Kidney (tissue), 14 donors: ENCODE measurements around the gene FBXO4. TPM values are rescaled to one million over a fixed set of nuclear protein-coding genes. Genes with fewer than 3 reads are reported as not detected.

ENCODE experiments used
- DNase-seq, 5 donors: peaks; one replicate each; pipeline ENCODE4 v3.0.0-alpha.2; 2013 to 2020
- FAIRE-seq: peaks from 2 replicates; lab custom pipeline; 2012; peaks lifted over from hg19 to GRCh38; lab: Jason Lieb, UNC
- H3K27ac ChIP-seq, 2 donors: one replicate each; pipeline ENCODE4 v1.7.0; 2013; ENCODE audit warnings: low read depth in 2 of 2, low read length in 2 of 2, inconsistent platforms in 1 of 2
- H3K27me3 ChIP-seq: one replicate; pipeline ENCODE4 v1.7.1; 2013; ENCODE audit warnings: low read length, inconsistent platforms; ENCODE audit not compliant: control insufficient read depth, insufficient read depth
- H3K36me3 ChIP-seq, 3 donors: one replicate each; pipeline versions ENCODE4 v1.7.0 to v1.7.1; 2013; ENCODE audit warnings: low read length in 3 of 3, control low read depth in 1 of 3, inconsistent platforms in 1 of 3; ENCODE audit not compliant: insufficient read depth in 3 of 3, control insufficient read depth in 2 of 3
- H3K4me1 ChIP-seq, 3 donors: one replicate each; pipeline versions ENCODE4 v1.7.0 to v1.7.1; 2013; ENCODE audit warnings: low read length in 3 of 3, inconsistent platforms in 1 of 3, low read depth in 1 of 3; ENCODE audit not compliant: control insufficient read depth in 2 of 3, insufficient read depth in 2 of 3
- H3K4me3 ChIP-seq, 3 donors: one replicate each; pipeline versions ENCODE4 v1.7.0 to v1.8.1; 2013; ENCODE audit warnings: low read length in 3 of 3, control low read depth in 1 of 3, inconsistent platforms in 1 of 3
- H3K9ac ChIP-seq, 3 donors: one replicate each; pipeline versions ENCODE4 v1.7.0 to v1.7.1; 2013; ENCODE audit warnings: low read length in 3 of 3, control low read depth in 1 of 3, inconsistent platforms in 1 of 3
- H3K9me3 ChIP-seq, 3 donors: one replicate each; pipeline versions ENCODE4 v1.7.0 to v1.7.1; 2013; ENCODE audit warnings: low read length in 3 of 3, control low read depth in 1 of 3, inconsistent platforms in 1 of 3; ENCODE audit not compliant: control insufficient read depth in 2 of 3, insufficient read depth in 1 of 3
- CTCF ChIP-seq: IDR thresholded peaks from 3 replicates; pipeline ENCODE4 v1.5.1; 2012; ENCODE audit warnings: mild to moderate bottlenecking, moderate library complexity, borderline replicate concordance; ENCODE audit not compliant: insufficient read depth; ENCODE audit errors: extremely low read depth
- intact Hi-C: fragments of 100-400 bp; cut with DNase I; formaldehyde crosslinking; loops from one replicate; pipeline ENCODE4 v1.11.1; 2022
- polyA plus RNA-seq: library from polyadenylated mRNA; stranded (reverse); fragments of 350-450 nt; fragmentation: Illumina TruSeq; extraction: RNeasy Lipid Tissue Mini Kit (QIAGEN cat#74804); gene quantifications from one replicate; pipeline ENCODE4 v1.2.3, GENCODE V29; 2014; ENCODE audit warnings: low read depth, low replicate concordance; ENCODE audit not compliant: insufficient read depth
- total RNA-seq: library from RNA; stranded (reverse); fragmentation: NEBNext Ultra II Directional; extraction: Animal tissue kit (Norgen Biotek cat#: 25700); gene quantifications from one replicate; pipeline ENCODE4 v1.2.1, GENCODE V29; 2021
- donor health status: control.
- donor health status: control.
- donor health status: control.
- donor health status: control.
- donor health status: control.
- donor health status: DM: yes; HTN: yes; CAD: no.
- donor health status: Normal renal cell carcinoma (clear cell type).

FBXO4 gene
- total and polyA plus RNA-seq, 2 donors from 2014 or later: 7.8 to 12.8 TPM

GRCh38 chr5:41906151-41906550 is 18.9 kb upstream of the FBXO4 start:
- H3K36me3 ChIP-seq: peaks cover 4 to 23% (median 18%) of the 10 kb centered on the region in 3 donors
- intact Hi-C loops: no loop called here
- DNase-seq: no peak

GRCh38 chr5:41908374-41909079 is 16.6 kb upstream of the FBXO4 start:
- FAIRE-seq: no peak
- peaks cover 0 to 4% (median under 1%) of the 10 kb centered on the region in 3 donors for H3K4me1 ChIP-seq
- H3K27ac ChIP-seq: no peak overlapping the region
- intact Hi-C loops: no loop called here
- peaks cover 11 to 34% (median 30%) of the 10 kb centered on the region in 3 donors for H3K36me3 ChIP-seq
- no peak overlapping the region for H3K4me3 ChIP-seq
- H3K27me3 ChIP-seq: no peaks in the 10 kb centered on the region
- TF ChIP-seq CTCF: no peak
- H3K9ac ChIP-seq: no peak overlapping the region
- H3K9me3 ChIP-seq: no peaks in the 10 kb centered on the region
- DNase-seq: no peak

More at GRCh38 chr5:41906151-41906550, 18.9 kb upstream of the FBXO4 start:
- no peaks in the 10 kb centered on the region for H3K9me3 ChIP-seq
- no peak for FAIRE-seq
- TF ChIP-seq CTCF: no peak
- H3K4me1 ChIP-seq: peaks cover 0 to 4% (median 2%) of the 10 kb centered on the region in 3 donors
- no peak overlapping the region for H3K27ac ChIP-seq
- H3K27me3 ChIP-seq: no peaks in the 10 kb centered on the region
- H3K9ac ChIP-seq: no peak overlapping the region
- no peak overlapping the region for H3K4me3 ChIP-seq

- H3K4me3 ChIP-seq: no peak overlapping the region
- TF ChIP-seq CTCF: no peak
- no peaks in the 10 kb centered on the region for H3K27me3 ChIP-seq
- intact Hi-C loops: no loop called here
- no peak overlapping the region for H3K27ac ChIP-seq
- H3K36me3 ChIP-seq: peaks cover 7 to 20% (median 19%) of the 10 kb centered on the region in 3 donors
- FAIRE-seq (no peak), DNase-seq (no peak)
- no peaks in the 10 kb centered on the region for H3K9me3 ChIP-seq
- H3K9ac ChIP-seq: no peak overlapping the region
- no peaks in the 10 kb centered on the region for H3K4me1 ChIP-seq
These were observed 7.0 kb upstream of the FBXO4 start for GRCh38 chr5:41918105-41918504.
